ENCODE results near the gene KEAP1. TPM values are rescaled to one million over a fixed set of nuclear protein-coding genes. Genes with fewer than 3 reads are reported as not detected.

KEAP1 gene
- total and polyA plus RNA-seq, 9 of the 15 experiments (the other 6 are each of a cell fraction or from before 2014, with no cell fraction given): 2.1 to 95.6 (median 64.3) TPM

DNA sequence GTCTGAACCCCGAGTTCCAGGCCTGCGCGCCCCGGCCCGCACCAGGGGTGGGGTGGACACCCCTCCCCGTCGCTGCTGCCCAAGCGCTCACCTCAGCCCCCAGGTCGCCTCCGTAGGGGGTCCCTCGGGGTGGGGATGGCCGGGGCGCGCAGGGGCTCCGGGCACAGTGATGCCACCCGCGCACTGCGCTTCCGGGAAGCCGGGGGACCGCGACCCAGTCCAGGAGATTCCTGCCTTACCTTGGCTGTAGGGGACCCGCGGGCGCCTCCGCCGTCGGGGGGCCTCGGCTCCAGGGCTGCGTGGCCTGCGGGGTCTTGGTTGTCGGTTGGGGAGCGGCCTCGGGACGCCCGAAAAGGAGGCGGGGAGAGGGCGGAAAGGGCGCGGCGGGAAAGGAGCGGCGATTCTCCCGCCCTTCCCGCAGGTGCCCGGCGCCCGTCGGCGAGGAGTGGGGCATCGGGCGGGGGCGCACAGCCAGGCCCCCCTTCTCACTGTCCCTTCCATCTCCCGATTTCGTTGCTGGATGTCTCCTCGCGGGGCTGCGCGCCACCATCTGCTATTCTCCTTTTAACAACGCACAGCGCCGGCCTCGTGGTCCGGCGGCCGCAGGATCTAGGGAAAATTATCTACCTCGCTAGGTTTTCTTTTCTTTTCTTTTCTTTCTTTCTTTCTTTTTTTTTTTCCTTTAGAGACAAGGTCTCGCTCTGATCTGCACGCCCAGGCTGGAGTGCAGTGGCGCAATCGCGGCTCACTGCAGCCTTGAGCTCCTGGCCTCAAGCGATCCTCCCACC, at the start of gene KEAP1 (continued):
- TF ChIP-seq, protein P1, sequence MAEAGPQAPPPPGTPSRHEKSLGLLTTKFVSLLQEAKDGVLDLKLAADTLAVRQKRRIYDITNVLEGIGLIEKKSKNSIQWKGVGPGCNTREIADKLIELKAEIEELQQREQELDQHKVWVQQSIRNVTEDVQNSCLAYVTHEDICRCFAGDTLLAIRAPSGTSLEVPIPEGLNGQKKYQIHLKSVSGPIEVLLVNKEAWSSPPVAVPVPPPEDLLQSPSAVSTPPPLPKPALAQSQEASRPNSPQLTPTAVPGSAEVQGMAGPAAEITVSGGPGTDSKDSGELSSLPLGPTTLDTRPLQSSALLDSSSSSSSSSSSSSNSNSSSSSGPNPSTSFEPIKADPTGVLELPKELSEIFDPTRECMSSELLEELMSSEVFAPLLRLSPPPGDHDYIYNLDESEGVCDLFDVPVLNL (CRISPR knock-in tag; IDR thresholded peaks at IDR 0.05; ENCODE audit: low read depth): 0 out of 2 replicates have a peak, but pooled peaks have one; percentile 65
- TF ChIP-seq TAF7 (tag; IDR thresholded peaks at IDR 0.05) (peak; percentile 63; the same call in 1 of the 2 replicates), NCOA1 (IDR thresholded peaks at IDR 0.05; ENCODE audit: low read depth) (no peak), PYGO2 (tag; IDR thresholded peaks at IDR 0.05) (no peak), ZNF717 (CRISPR knock-in tag; IDR thresholded peaks at IDR 0.05) (no peak), SMARCC2 (IDR thresholded peaks at IDR 0.05; ENCODE audit: low read depth) (peak; percentile 31; the same call in 1 of the 2 replicates), SRSF1 (IDR thresholded peaks at IDR 0.05; ENCODE audit: low read depth, low read length) (no peak), MCM2 (IDR thresholded peaks at IDR 0.05; ENCODE audit: low read depth) (no peak), ZNF780A (CRISPR knock-in tag; IDR thresholded peaks at IDR 0.05) (no peak), NCOR1 (IDR thresholded peaks at IDR 0.05) (peak; percentile 4; the same call in 1 of the 2 replicates), ZNF436 (CRISPR knock-in tag; IDR thresholded peaks at IDR 0.05) (no peak), PML (IDR thresholded peaks at IDR 0.05; ENCODE audit: low read length) (no peak; the same call in 1 of the 2 replicates), KAT7 (CRISPR knock-in tag; IDR thresholded peaks at IDR 0.05; ENCODE audit: borderline replicate concordance) (peak; percentile 24; the same call in 1 of the 2 replicates), CEBPB (tag; IDR thresholded peaks at IDR 0.05) (peak; percentile 95), KLF13 (tag; IDR thresholded peaks at IDR 0.05; ENCODE audit: borderline replicate concordance, low read depth) (no peak), KLF16 (IDR thresholded peaks at IDR 0.05) (no peak), ZKSCAN1 (IDR thresholded peaks at IDR 0.05; ENCODE audit: low read depth, low read length) (no peak), CBX3 (IDR thresholded peaks at IDR 0.05; ENCODE audit: borderline replicate concordance in 1 of 2, low read length in 2 of 2) (0 out of 3 replicates have a peak, but pooled peaks of 1 of the 2 experiments have one; percentile 12)
- TF ChIP-seq, protein P2, sequence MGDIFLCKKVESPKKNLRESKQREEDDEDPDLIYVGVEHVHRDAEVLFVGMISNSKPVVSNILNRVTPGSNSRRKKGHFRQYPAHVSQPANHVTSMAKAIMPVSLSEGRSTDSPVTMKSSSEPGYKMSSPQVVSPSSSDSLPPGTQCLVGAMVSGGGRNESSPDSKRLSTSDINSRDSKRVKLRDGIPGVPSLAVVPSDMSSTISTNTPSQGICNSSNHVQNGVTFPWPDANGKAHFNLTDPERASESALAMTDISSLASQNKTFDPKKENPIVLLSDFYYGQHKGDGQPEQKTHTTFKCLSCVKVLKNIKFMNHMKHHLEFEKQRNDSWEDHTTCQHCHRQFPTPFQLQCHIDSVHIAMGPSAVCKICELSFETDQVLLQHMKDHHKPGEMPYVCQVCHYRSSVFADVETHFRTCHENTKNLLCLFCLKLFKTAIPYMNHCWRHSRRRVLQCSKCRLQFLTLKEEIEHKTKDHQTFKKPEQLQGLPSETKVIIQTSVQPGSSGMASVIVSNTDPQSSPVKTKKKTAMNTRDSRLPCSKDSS (IDR thresholded peaks at IDR 0.05; ENCODE audit: low read depth, partially characterized antibody): no peak
- TF ChIP-seq, protein P3, sequence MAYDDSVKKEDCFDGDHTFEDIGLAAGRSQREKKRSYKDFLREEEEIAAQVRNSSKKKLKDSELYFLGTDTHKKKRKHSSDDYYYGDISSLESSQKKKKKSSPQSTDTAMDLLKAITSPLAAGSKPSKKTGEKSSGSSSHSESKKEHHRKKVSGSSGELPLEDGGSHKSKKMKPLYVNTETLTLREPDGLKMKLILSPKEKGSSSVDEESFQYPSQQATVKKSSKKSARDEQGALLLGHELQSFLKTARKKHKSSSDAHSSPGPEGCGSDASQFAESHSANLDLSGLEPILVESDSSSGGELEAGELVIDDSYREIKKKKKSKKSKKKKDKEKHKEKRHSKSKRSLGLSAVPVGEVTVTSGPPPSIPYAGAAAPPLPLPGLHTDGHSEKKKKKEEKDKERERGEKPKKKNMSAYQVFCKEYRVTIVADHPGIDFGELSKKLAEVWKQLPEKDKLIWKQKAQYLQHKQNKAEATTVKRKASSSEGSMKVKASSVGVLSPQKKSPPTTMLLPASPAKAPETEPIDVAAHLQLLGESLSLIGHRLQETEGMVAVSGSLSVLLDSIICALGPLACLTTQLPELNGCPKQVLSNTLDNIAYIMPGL (CRISPR knock-in tag; IDR thresholded peaks at IDR 0.05): 0 out of 2 replicates have a peak, but pooled peaks have one; percentile 29
- TF ChIP-seq, protein P4, sequence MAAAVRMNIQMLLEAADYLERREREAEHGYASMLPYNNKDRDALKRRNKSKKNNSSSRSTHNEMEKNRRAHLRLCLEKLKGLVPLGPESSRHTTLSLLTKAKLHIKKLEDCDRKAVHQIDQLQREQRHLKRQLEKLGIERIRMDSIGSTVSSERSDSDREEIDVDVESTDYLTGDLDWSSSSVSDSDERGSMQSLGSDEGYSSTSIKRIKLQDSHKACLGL (CRISPR knock-in tag; IDR thresholded peaks at IDR 0.05; ENCODE audit: borderline replicate concordance, poor library complexity, severe bottlenecking): no peak
- TF ChIP-seq, protein P5, sequence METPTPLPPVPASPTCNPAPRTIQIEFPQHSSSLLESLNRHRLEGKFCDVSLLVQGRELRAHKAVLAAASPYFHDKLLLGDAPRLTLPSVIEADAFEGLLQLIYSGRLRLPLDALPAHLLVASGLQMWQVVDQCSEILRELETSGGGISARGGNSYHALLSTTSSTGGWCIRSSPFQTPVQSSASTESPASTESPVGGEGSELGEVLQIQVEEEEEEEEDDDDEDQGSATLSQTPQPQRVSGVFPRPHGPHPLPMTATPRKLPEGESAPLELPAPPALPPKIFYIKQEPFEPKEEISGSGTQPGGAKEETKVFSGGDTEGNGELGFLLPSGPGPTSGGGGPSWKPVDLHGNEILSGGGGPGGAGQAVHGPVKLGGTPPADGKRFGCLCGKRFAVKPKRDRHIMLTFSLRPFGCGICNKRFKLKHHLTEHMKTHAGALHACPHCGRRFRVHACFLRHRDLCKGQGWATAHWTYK (CRISPR knock-in tag; IDR thresholded peaks at IDR 0.05): no peak

Data from K562 (cell line).